Measurements from ENCODE around the gene SPATS2L.

The SPATS2L gene

GRCh38 chr2:200528228-200528627, 221.7 kb downstream of the SPATS2L start:
- Histone ChIP-seq H3K27ac (ENCODE audit: low read depth in 2 of 2, low read length in 2 of 2) (no peak overlapping the region), H3K4me1 (ENCODE audit: control insufficient read depth in 2 of 2, insufficient read depth in 2 of 2, low read length in 2 of 2) (peaks cover 13 to 16% of the 10 kb centered on the region in 2 donors), H3K9me3 (ENCODE audit: control insufficient read depth in 2 of 2, low read length in 2 of 2) (no peaks in the 10 kb centered on the region), H3K9ac (ENCODE audit: low read depth in 1 of 2, low read length in 2 of 2) (no peak overlapping the region), H3K4me3 (ENCODE audit: low read length in 2 of 2) (no peak overlapping the region), H3K36me3 (ENCODE audit: control insufficient read depth in 2 of 2, insufficient read depth in 2 of 2, low read length in 2 of 2) (no peaks in the 10 kb centered on the region), H3K27me3 (ENCODE audit: control insufficient read depth in 2 of 2, insufficient read depth in 2 of 2, low read length in 2 of 2) (no peaks in the 10 kb centered on the region)
